ENCODE measurements around the gene NCSTN.
A peak's percentile ranks its signal among the peaks of the same experiment; 100 is the strongest.

Gene NCSTN

DNA sequence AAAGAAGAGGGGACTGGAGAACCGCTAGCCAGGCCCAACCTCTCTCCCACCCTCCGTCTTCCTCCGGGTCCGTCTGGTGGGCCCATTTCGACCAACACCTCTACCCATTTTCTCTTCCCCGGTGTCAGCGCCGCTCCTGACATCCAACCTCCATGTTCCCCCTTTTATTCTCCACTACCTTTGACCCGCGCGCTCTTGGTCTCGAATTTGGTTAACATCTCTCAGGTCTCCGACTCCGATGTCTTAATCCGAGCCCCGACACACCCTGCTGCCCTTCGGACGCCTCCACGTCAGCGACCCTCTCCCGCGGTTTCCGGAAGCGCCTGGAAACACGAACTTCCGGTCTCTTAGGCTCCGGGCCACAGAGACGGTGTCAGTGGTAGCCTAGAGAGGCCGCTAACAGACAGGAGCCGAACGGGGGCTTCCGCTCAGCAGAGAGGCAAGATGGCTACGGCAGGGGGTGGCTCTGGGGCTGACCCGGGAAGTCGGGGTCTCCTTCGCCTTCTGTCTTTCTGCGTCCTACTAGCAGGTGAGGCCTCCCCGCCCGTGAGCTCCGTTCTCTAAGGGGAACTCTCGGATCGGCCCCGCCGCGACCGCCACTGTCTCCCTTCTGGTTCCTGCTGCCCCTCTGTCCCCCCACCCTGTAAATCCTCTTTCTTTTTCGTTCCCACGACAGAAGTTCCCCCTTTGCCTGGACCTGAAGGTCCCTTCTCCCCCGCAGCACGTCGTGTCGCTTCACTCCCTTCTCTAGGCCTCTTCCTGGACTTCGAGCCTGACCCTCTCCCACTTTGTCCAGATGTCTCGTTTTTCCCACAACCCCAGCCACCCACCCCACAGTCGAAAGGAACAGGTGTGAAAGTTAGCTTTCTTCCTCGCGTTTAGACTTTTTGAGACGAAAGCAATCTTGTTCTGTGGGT, at the start of gene NCSTN, which contains the start of gene COPA:
TSS of gene NCSTN (plus strand) at position 431 of the 917 bp plus-strand sequence. CDS start at position 445, 14 bp downstream.
TSS of gene COPA (minus strand) at position 298 of the 917 bp plus-strand sequence. CDS start at position 218, 80 bp downstream.
- H3K4me3 Mint-ChIP-seq = peak within 1 kb of the TSS; percentile 99
- H3K27me3 Mint-ChIP-seq = no peaks in the 10 kb centered on the region
- H3K27ac Mint-ChIP-seq = peak within 1 kb of the TSS; percentile 100
- peaks cover 57% of the 10 kb centered on the region for H3K4me1 Mint-ChIP-seq (ENCODE audit: low read depth)
- peaks cover 47% of the 10 kb centered on the region for H3K36me3 Mint-ChIP-seq (ENCODE audit: low read depth)
- H3K9me3 Mint-ChIP-seq = no peaks in the 10 kb centered on the region

- Mint-ChIP-seq H3K4me1 (ENCODE audit: low read depth) (no peaks in the 10 kb centered on the region), H3K36me3 (ENCODE audit: low read depth) (peaks cover 81% of the 10 kb centered on the region), H3K27ac (no peak overlapping the region)
These were observed 47.1 kb upstream of the NCSTN start for GRCh38 chr1:160296036-160296435.

DNA sequence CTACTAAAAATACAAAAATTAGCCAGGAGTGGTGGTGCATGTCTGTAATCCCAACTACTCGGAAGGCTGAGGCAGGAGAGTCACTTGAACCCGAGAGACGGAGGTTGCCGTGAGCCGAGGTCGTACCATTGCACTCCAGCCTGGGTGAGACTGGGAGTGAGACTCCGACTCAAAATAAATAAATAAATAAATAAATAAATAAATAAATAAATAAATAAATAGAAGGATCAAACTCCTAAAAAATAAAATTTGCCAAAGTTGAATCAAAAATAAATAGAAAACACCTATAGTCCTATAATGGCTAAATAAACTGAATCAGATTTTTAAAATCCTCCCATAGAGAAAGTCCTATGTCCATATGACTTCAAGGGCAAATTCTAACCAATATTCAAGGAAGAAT, 43.0 kb upstream of the NCSTN start:
- H3K36me3 Mint-ChIP-seq (ENCODE audit: low read depth) = peaks cover 65% of the 10 kb centered on the region
- no peak overlapping the region for H3K27ac Mint-ChIP-seq
- H3K9me3 Mint-ChIP-seq = no peaks in the 10 kb centered on the region
- no peak overlapping the region for H3K4me3 Mint-ChIP-seq
- H3K27me3 Mint-ChIP-seq = no peaks in the 10 kb centered on the region
- H3K4me1 Mint-ChIP-seq (ENCODE audit: low read depth) = no peaks in the 10 kb centered on the region

More at GRCh38 chr1:160296036-160296435, 47.1 kb upstream of the NCSTN start:
- Mint-ChIP-seq H3K9me3 (no peaks in the 10 kb centered on the region), H3K4me3 (no peak overlapping the region), H3K27me3 (no peaks in the 10 kb centered on the region)

GRCh38 chr1:160307118-160307791, 35.9 kb upstream of the NCSTN start:
- H3K27ac Mint-ChIP-seq = no peak overlapping the region
- H3K9me3 Mint-ChIP-seq = no peaks in the 10 kb centered on the region
- no peaks in the 10 kb centered on the region for H3K4me1 Mint-ChIP-seq (ENCODE audit: low read depth)
- H3K27me3 Mint-ChIP-seq = no peaks in the 10 kb centered on the region
- no peak overlapping the region for H3K4me3 Mint-ChIP-seq
- H3K36me3 Mint-ChIP-seq (ENCODE audit: low read depth) = peaks cover 68% of the 10 kb centered on the region

DNA sequence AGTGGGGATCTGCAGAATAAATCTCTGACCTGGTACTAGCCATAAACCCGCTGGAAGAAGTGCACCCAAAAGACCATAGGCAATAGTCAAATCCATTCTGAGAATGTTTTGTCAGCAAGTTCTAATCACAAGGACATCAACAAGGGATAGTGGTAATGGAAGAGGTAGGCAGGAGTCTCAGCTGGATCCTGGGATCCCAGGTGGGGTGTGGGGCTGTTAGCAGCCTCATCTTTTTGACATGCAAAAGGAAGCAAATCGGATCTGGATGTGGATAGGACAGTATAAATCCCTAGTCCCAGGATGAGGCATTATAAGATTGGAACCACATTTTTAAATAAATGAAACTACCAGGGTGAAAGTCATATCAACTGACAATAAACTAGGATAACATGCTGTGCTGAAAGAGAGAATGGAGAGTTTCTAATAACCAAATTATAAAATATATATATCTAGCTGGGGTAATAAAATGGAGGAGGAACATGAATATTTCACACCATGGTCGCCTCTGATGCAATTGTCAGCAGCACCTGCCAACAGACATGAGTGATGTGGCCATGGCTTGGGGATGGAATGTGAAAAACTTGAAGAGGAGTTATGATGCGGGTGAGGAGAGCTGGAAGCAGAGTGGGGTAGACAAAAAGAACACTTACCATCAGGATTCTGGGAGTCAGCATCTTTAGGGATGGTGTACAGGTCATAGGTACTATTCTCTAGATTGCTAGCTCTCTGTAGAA, 34.6 kb upstream of the NCSTN start:
- Mint-ChIP-seq H3K4me3 (no peak overlapping the region), H3K4me1 (ENCODE audit: low read depth) (no peaks in the 10 kb centered on the region), H3K9me3 (no peaks in the 10 kb centered on the region), H3K36me3 (ENCODE audit: low read depth) (peaks cover 71% of the 10 kb centered on the region), H3K27ac (no peak overlapping the region), H3K27me3 (no peaks in the 10 kb centered on the region)

DNA sequence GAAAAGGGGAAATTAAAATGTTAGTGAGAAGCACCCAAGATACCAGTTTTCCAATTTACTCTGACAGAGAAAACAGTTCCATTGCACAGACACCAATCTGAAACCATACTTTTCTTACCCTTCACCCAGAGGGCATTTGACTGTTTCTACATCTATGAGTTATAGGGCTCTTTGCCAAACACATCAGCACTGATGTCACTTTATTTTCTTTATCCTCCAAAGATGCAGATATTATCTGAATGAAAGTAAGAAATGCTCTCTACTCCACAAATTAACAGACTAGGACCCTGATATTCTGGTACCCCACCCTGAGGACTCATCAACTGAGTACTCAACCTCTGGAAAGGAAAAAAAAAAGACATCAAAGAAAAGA, 34.0 kb upstream of the NCSTN start:
- H3K36me3 Mint-ChIP-seq (ENCODE audit: low read depth) = peaks cover 73% of the 10 kb centered on the region
- peak overlapping the region; percentile 0 for H3K27ac Mint-ChIP-seq
- no peaks in the 10 kb centered on the region for H3K27me3 Mint-ChIP-seq
- H3K4me3 Mint-ChIP-seq = no peak overlapping the region
- no peaks in the 10 kb centered on the region for H3K4me1 Mint-ChIP-seq (ENCODE audit: low read depth)
- no peaks in the 10 kb centered on the region for H3K9me3 Mint-ChIP-seq

- Mint-ChIP-seq H3K4me3 (no peak overlapping the region), H3K4me1 (ENCODE audit: low read depth) (peaks cover 1% of the 10 kb centered on the region), H3K9me3 (no peaks in the 10 kb centered on the region), H3K27me3 (no peaks in the 10 kb centered on the region), H3K27ac (peak overlapping the region; percentile 0), H3K36me3 (ENCODE audit: low read depth) (peaks cover 75% of the 10 kb centered on the region)
These were observed 33.6 kb upstream of the NCSTN start for GRCh38 chr1:160309571-160309970.

DNA sequence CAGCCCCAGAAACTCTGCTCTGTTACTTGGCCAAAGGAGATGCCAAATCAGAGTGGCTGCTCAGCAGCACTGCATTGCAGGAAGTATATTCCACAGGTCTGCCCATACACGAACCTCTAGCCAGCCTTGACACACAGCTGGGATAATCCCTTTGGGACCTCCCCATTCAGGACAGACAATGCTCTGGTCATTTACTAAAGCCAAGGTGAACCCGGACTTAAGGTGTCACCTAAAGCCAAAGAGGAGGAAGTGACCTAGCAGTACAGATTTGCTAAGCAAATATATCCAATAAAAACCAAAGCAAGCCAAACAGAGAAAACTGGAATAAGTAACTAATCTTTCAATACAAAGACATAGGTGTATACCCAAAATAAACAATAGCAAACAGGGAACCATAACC, 27.8 kb upstream of the NCSTN start:
- peaks cover 18% of the 10 kb centered on the region for H3K4me1 Mint-ChIP-seq (ENCODE audit: low read depth)
- H3K27ac Mint-ChIP-seq = peak overlapping the region; percentile 39
- H3K9me3 Mint-ChIP-seq = peaks cover 10% of the 10 kb centered on the region
- H3K4me3 Mint-ChIP-seq = no peak overlapping the region
- no peaks in the 10 kb centered on the region for H3K27me3 Mint-ChIP-seq
- peaks cover 84% of the 10 kb centered on the region for H3K36me3 Mint-ChIP-seq (ENCODE audit: low read depth)

- Mint-ChIP-seq H3K36me3 (ENCODE audit: low read depth) (peaks cover 75% of the 10 kb centered on the region), H3K9me3 (no peaks in the 10 kb centered on the region), H3K4me3 (no peak overlapping the region), H3K27ac (no peak overlapping the region), H3K4me1 (ENCODE audit: low read depth) (peaks cover 6% of the 10 kb centered on the region), H3K27me3 (no peaks in the 10 kb centered on the region)
These were observed 20.4 kb upstream of the NCSTN start for GRCh38 chr1:160322831-160323230.

GRCh38 chr1:160325252-160325651, 17.9 kb upstream of the NCSTN start:
- Mint-ChIP-seq H3K27me3 (no peaks in the 10 kb centered on the region), H3K36me3 (ENCODE audit: low read depth) (peaks cover 74% of the 10 kb centered on the region), H3K9me3 (no peaks in the 10 kb centered on the region), H3K4me3 (no peak overlapping the region), H3K27ac (no peak overlapping the region), H3K4me1 (ENCODE audit: low read depth) (no peaks in the 10 kb centered on the region)

- no peak overlapping the region for H3K27ac Mint-ChIP-seq
- no peak overlapping the region for H3K4me3 Mint-ChIP-seq
These were observed 16.8 kb upstream of the NCSTN start for GRCh38 chr1:160326418-160326817.

DNA sequence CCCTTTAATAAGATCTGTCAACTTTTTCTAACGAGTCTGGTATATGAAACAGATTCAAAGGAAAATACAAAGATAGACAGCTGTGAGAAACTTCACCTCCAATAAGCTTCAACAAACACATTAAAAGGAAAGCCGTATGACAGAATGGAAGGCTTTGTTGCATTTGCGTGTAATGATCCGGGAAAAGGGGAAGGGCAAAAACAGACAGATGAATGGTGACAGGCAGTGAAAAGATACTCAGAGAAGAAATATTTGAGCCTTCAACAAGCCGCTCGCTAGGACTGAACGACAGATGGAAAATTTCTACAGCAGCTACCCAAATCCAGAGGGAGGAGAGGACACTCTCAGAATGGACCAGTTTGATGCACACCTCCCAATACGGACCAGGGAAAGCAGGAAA, 15.0 kb upstream of the NCSTN start:
- no peaks in the 10 kb centered on the region for H3K9me3 Mint-ChIP-seq

More at GRCh38 chr1:160326418-160326817, 16.8 kb upstream of the NCSTN start:
- H3K27me3 Mint-ChIP-seq = no peaks in the 10 kb centered on the region
- H3K9me3 Mint-ChIP-seq = no peaks in the 10 kb centered on the region
- no peaks in the 10 kb centered on the region for H3K4me1 Mint-ChIP-seq (ENCODE audit: low read depth)
- H3K36me3 Mint-ChIP-seq (ENCODE audit: low read depth) = peaks cover 76% of the 10 kb centered on the region

GRCh38 chr1:160330119-160330518, 13.1 kb upstream of the NCSTN start:
- Mint-ChIP-seq H3K4me3 (no peak overlapping the region), H3K36me3 (ENCODE audit: low read depth) (peaks cover 72% of the 10 kb centered on the region), H3K4me1 (ENCODE audit: low read depth) (no peaks in the 10 kb centered on the region)

More for the DNA sequence above, 15.0 kb upstream of the NCSTN start:
- no peak overlapping the region for H3K4me3 Mint-ChIP-seq
- no peak overlapping the region for H3K27ac Mint-ChIP-seq
- no peaks in the 10 kb centered on the region for H3K27me3 Mint-ChIP-seq
- H3K4me1 Mint-ChIP-seq (ENCODE audit: low read depth) = no peaks in the 10 kb centered on the region
- H3K36me3 Mint-ChIP-seq (ENCODE audit: low read depth) = peaks cover 71% of the 10 kb centered on the region

DNA sequence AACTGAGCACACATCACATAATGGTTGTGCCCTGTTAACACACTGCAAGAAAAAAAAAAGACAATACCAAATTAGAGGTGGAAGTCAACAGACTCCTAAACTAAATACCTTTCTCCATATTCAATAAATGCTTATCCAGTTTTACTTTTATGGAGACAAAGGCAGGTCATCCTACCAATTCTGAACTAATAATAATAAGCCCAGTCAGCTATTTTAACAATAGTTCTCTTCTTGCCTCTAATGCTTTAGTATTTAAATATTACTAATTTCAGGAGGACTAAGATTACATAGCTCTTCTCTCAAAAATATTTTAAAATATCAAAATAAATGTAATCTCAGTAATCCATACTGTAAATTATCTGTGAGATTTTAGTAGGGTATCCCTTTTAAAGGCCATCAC, 10.7 kb upstream of the NCSTN start:
- Mint-ChIP-seq H3K27me3 (no peaks in the 10 kb centered on the region), H3K36me3 (ENCODE audit: low read depth) (peaks cover 62% of the 10 kb centered on the region), H3K4me3 (no peak overlapping the region), H3K27ac (no peak overlapping the region), H3K4me1 (ENCODE audit: low read depth) (no peaks in the 10 kb centered on the region), H3K9me3 (no peaks in the 10 kb centered on the region)

More at GRCh38 chr1:160330119-160330518, 13.1 kb upstream of the NCSTN start:
- H3K9me3 Mint-ChIP-seq = no peaks in the 10 kb centered on the region
- H3K27ac Mint-ChIP-seq = peak overlapping the region; percentile 4
- H3K27me3 Mint-ChIP-seq = no peaks in the 10 kb centered on the region
